HUES6 (cell line): ENCODE data around the gene PTPRA.
"Not testable (repeated sequence)": the region's sequence is repeated elsewhere in the genome, so short reads cannot be mapped to it uniquely, and the experiment has no call there.

Experiments
- H3K27ac ChIP-seq: 2 replicates; pipeline ENCODE4 v1.7.0; 2013; ENCODE audit warnings: low read depth, mild to moderate bottlenecking, low read length, inconsistent platforms
- H3K27me3 ChIP-seq: 2 replicates; pipeline ENCODE4 v1.6.1; 2013; ENCODE audit warnings: low read length; ENCODE audit not compliant: control insufficient read depth, insufficient read depth
- H3K36me3 ChIP-seq: 2 replicates; pipeline ENCODE4 v1.6.1; 2013; ENCODE audit warnings: low read length; ENCODE audit not compliant: control insufficient read depth, insufficient read depth
- H3K4me1 ChIP-seq: 2 replicates; pipeline ENCODE4 v1.6.1; 2013; ENCODE audit warnings: low read length; ENCODE audit not compliant: control insufficient read depth, insufficient read depth
- H3K4me3 ChIP-seq: 2 replicates; pipeline ENCODE4 v1.5.1; 2013; ENCODE audit warnings: low read depth, low read length
- H3K9ac ChIP-seq: one replicate; pipeline ENCODE4 v1.6.1; 2013; ENCODE audit warnings: mild to moderate bottlenecking, low read length
- H3K9me3 ChIP-seq: 2 replicates; pipeline ENCODE4 v1.6.1; 2013; ENCODE audit warnings: low read depth, low read length; ENCODE audit not compliant: control insufficient read depth, insufficient read depth

The PTPRA gene

GRCh38 chr20:3000852-3001523, 127.7 kb downstream of the PTPRA start:
- Histone ChIP-seq H3K4me3 (no peak overlapping the region), H3K27ac (no peak overlapping the region), H3K36me3 (peaks cover 14% of the 10 kb centered on the region), H3K27me3 (no peaks in the 10 kb centered on the region), H3K9me3 (no peaks in the 10 kb centered on the region), H3K9ac (no peak overlapping the region), H3K4me1 (no peaks in the 10 kb centered on the region)

GRCh38 chr20:3003416-3003815, 130.1 kb downstream of the PTPRA start:
- H3K36me3 ChIP-seq: peaks cover 32% of the 10 kb centered on the region
- no peak overlapping the region for H3K27ac ChIP-seq
- no peaks in the 10 kb centered on the region for H3K4me1 ChIP-seq
- no peaks in the 10 kb centered on the region for H3K27me3 ChIP-seq
- no peak overlapping the region for H3K9ac ChIP-seq
- H3K4me3 ChIP-seq: no peak overlapping the region
- H3K9me3 ChIP-seq: no peaks in the 10 kb centered on the region

- Histone ChIP-seq H3K9me3 (no peaks in the 10 kb centered on the region), H3K9ac (no peak overlapping the region), H3K4me3 (no peak overlapping the region), H3K36me3 (peaks cover 56% of the 10 kb centered on the region), H3K27ac (no peak overlapping the region), H3K4me1 (no peaks in the 10 kb centered on the region), H3K27me3 (no peaks in the 10 kb centered on the region)
Measured at GRCh38 chr20:3010985-3011723, 137.9 kb downstream of the PTPRA start.

GRCh38 chr20:3011752-3012151, 138.5 kb downstream of the PTPRA start:
- Histone ChIP-seq H3K27me3 (no peaks in the 10 kb centered on the region), H3K27ac (no peak overlapping the region), H3K9ac (no peak overlapping the region), H3K36me3 (peaks cover 52% of the 10 kb centered on the region), H3K4me1 (no peaks in the 10 kb centered on the region), H3K4me3 (no peak overlapping the region), H3K9me3 (no peaks in the 10 kb centered on the region)

GRCh38 chr20:3013771-3014170, 140.5 kb downstream of the PTPRA start:
- Histone ChIP-seq H3K36me3 (peaks cover 49% of the 10 kb centered on the region), H3K9ac (no peak overlapping the region), H3K4me3 (no peak overlapping the region), H3K27me3 (no peaks in the 10 kb centered on the region), H3K9me3 (no peaks in the 10 kb centered on the region), H3K27ac (no peak overlapping the region), H3K4me1 (no peaks in the 10 kb centered on the region)

GRCh38 chr20:3014179-3014578, 140.9 kb downstream of the PTPRA start:
- H3K4me1 ChIP-seq: no peaks in the 10 kb centered on the region
- H3K36me3 ChIP-seq: peaks cover 45% of the 10 kb centered on the region
- no peak overlapping the region for H3K4me3 ChIP-seq
- no peaks in the 10 kb centered on the region for H3K27me3 ChIP-seq
- no peak overlapping the region for H3K9ac ChIP-seq
- no peak overlapping the region for H3K27ac ChIP-seq
- no peaks in the 10 kb centered on the region for H3K9me3 ChIP-seq

- no peak overlapping the region for H3K27ac ChIP-seq
- no peak overlapping the region for H3K9ac ChIP-seq
- no peaks in the 10 kb centered on the region for H3K9me3 ChIP-seq
- no peaks in the 10 kb centered on the region for H3K4me1 ChIP-seq
- no peak overlapping the region for H3K4me3 ChIP-seq
- no peaks in the 10 kb centered on the region for H3K27me3 ChIP-seq
- H3K36me3 ChIP-seq: peaks cover 40% of the 10 kb centered on the region
Measured at GRCh38 chr20:3014662-3015061, 141.4 kb downstream of the PTPRA start.

- not testable (repeated sequence) for H3K9ac ChIP-seq, H3K27ac ChIP-seq, H3K4me3 ChIP-seq, H3K9me3 ChIP-seq, H3K4me1 ChIP-seq, H3K27me3 ChIP-seq
- peaks cover 36% of the 10 kb centered on the region for H3K36me3 ChIP-seq
Measured at GRCh38 chr20:3015302-3015701, 142.0 kb downstream of the PTPRA start.

- no peaks in the 10 kb centered on the region for H3K9me3 ChIP-seq
- no peaks in the 10 kb centered on the region for H3K4me1 ChIP-seq
- peaks cover 61% of the 10 kb centered on the region for H3K36me3 ChIP-seq
- H3K4me3 ChIP-seq: no peak overlapping the region
- no peaks in the 10 kb centered on the region for H3K27me3 ChIP-seq
- no peak overlapping the region for H3K9ac ChIP-seq
- H3K27ac ChIP-seq: no peak overlapping the region
Measured at GRCh38 chr20:3021327-3021726, 148.0 kb downstream of the PTPRA start.

- H3K4me1 ChIP-seq: no peaks in the 10 kb centered on the region
- H3K36me3 ChIP-seq: peaks cover 66% of the 10 kb centered on the region
- no peak overlapping the region for H3K4me3 ChIP-seq
- no peaks in the 10 kb centered on the region for H3K27me3 ChIP-seq
- no peak overlapping the region for H3K27ac ChIP-seq
- no peaks in the 10 kb centered on the region for H3K9me3 ChIP-seq
- no peak overlapping the region for H3K9ac ChIP-seq
Measured at GRCh38 chr20:3021777-3022176, 148.5 kb downstream of the PTPRA start.

- peaks cover 67% of the 10 kb centered on the region for H3K36me3 ChIP-seq
Measured at GRCh38 chr20:3022559-3023490, 149.5 kb downstream of the PTPRA start.

More at GRCh38 chr20:3022559-3023490, 149.5 kb downstream of the PTPRA start:
- not testable (repeated sequence) for H3K27ac ChIP-seq, H3K9ac ChIP-seq, H3K4me1 ChIP-seq, H3K27me3 ChIP-seq, H3K9me3 ChIP-seq, H3K4me3 ChIP-seq
